Heart right ventricle (tissue), 16 donors: ENCODE measurements around the gene KRT84. TPM values are rescaled to one million over a fixed set of nuclear protein-coding genes. Genes with fewer than 3 reads are reported as not detected.
A peak's percentile ranks its signal among the peaks of the same experiment; 100 is the strongest.

Experiments
- ATAC-seq, 8 donors: fragments of 200-7000 bp; cut with Tn5 transposase; one replicate each; pipeline ENCODE4 v1.9.1; 2020; ENCODE audit warnings: mild to moderate bottlenecking in 8 of 8, moderate library complexity in 8 of 8, moderate number of reproducible peaks in 1 of 8
- DNase-seq, 2 donors: peaks; one replicate each; pipeline ENCODE4 v3.0.0-alpha.2; 2020
- H3K27ac ChIP-seq, 10 donors: fragments of 200-600 bp; sonication (generic) in 2 of 10; one replicate each; pipeline versions ENCODE4 v1.5.0 to v1.8.0; 2020 to 2022; ENCODE audit warnings: mild to moderate bottlenecking in 3 of 10
- H3K27me3 ChIP-seq, 7 donors: fragments of 200-600 bp; one replicate each; pipeline ENCODE4 v1.8.0; 2021 to 2022; ENCODE audit warnings: mild to moderate bottlenecking in 2 of 7
- H3K36me3 ChIP-seq, 9 donors: fragments of 200-600 bp; sonication (generic) in 1 of 9; one replicate each; pipeline versions ENCODE4 v1.5.0 to v1.8.0; 2020 to 2022; ENCODE audit warnings: mild to moderate bottlenecking in 2 of 9
- H3K4me1 ChIP-seq, 9 donors: fragments of 200-600 bp; sonication (generic) in 1 of 9; one replicate each; pipeline versions ENCODE4 v1.5.0 to v1.8.0; 2020 to 2022; ENCODE audit warnings: mild to moderate bottlenecking in 4 of 9
- H3K4me3 ChIP-seq, 10 donors: fragments of 200-600 bp; sonication (generic) in 2 of 10; one replicate each; pipeline versions ENCODE4 v1.5.0 to v1.8.0; 2020 to 2022; ENCODE audit warnings: mild to moderate bottlenecking in 7 of 10, moderate library complexity in 2 of 10
- H3K9me3 ChIP-seq, 11 donors: fragments of 200-600 bp in 10 of 11; sonication (generic) in 2 of 11; one replicate each; pipeline versions ENCODE4 v1.5.0 to v1.8.0; 2013 to 2022; ENCODE audit warnings: mild to moderate bottlenecking in 2 of 11, control low read depth in 1 of 11, moderate library complexity in 1 of 11
- CTCF ChIP-seq, 9 donors: fragments of 200-600 bp; sonication (generic) in 2 of 9; IDR thresholded peaks; one replicate each; pipeline versions ENCODE4 v1.5.0 to v1.8.0; 2021 to 2022; ENCODE audit warnings: antibody characterized with exemption in 9 of 9, mild to moderate bottlenecking in 5 of 9, moderate library complexity in 1 of 9
- WGBS, 2 donors: extraction: QIAGEN DNeasy Blood & Tissue Kit; methylation state at CpG; one replicate each; pipeline ENCODE4 v1.1.7; 2013; ENCODE audit warnings: inconsistent platforms in 1 of 2; 5-methylcytosine and 5-hydroxymethylcytosine counted together
- intact Hi-C, 10 donors: fragments of 100-400 bp; cut with DNase I; formaldehyde crosslinking; loops; one replicate each; pipeline versions ENCODE4 v1.11.1 to v1.14.2; 2022
- polyA plus RNA-seq, 2 donors: library from polyadenylated mRNA; stranded (reverse); fragments of 200-250 nt; gene quantifications; one replicate each; pipeline ENCODE4 v1.2.3, GENCODE V29; 2013
- total RNA-seq, 10 donors: library from RNA; stranded (reverse); fragmentation: NEBNext Ultra II Directional in 3 of 10; extraction: Animal tissue kit (Norgen Biotek cat#: 25700) in 3 of 10; gene quantifications; one replicate each; pipeline versions ENCODE4 v1.2.1 to v1.2.4, GENCODE V29; 2021 to 2023
- donor health status: Arrhythmogenic right ventricular cardiomyopathy.
- donor health status: ischemic (EF 13 %, LVEDD 7.1; RV severe dilation, severe dysfunction).
- donor health status: healthy with polysubstance abuse.
- donor health status: DM: no; HTN: yes; CAD: no.
- donor health status: DM: no; HTN: no; CAD: no.
- donor health status: ischemic (EF 25% LVEDD 6.9; RV normal size, moderate dysfunction).
- donor health status: ischemic (EF 25% LVEDD 5.7; RV mildly dilated, moderate dysfunction).
- donor health status: healthy.
- donor health status: DM: yes; HTN: yes; CAD: no.
- donor health status: Ischemic cardiomyopathy.
- donor health status: ischemic (EF 35%, LVEDD 5.7; RV mildly dilated, moderate dysfunction).
- donor health status: nonischemic (EF 11% LVEDD 7.7; RV severe dilation, severe dysfunction).
- donor health status: DM: yes; HTN: yes; CAD: no.
- donor health status: PGD.
- donor health status: ischemic (EF 29% LVEDD 5.4; RV normal size, mild dysfunction).
- donor health status: nonischemic (EF 23%, LVEDD 6.1; RV moderate dilation, normal function).

Gene KRT84
- total and polyA plus RNA-seq, 12 donors: not detected

DNA sequence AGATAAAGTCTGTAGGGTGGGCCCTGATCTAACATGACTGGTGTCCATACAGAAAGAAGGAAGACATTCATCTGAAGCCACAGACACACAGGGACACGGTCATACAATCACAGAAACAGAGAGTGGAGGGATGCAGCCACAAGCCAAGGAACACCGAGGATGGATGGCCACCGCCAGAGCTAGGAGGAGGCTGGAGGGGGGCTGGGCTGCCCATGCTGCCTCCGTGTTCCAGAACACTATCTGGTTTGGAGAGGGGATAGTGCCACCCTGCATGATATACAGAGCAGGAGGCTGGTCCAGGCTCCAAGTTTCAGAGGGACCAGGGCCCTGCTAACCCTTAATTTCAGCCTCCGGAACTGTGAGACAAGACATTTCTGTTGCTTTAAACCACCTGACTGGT lies 40.0 kb upstream of the KRT84 start:
- Histone ChIP-seq H3K36me3 (no peaks in the 10 kb centered on the region), H3K4me1 (peaks cover 0 to 8% (median 0%) of the 10 kb centered on the region in 9 donors), H3K27me3 (peaks cover 0 to 28% (median 11%) of the 10 kb centered on the region in 7 donors), H3K27ac (no peak overlapping the region), H3K4me3 (no peak overlapping the region), H3K9me3 (no peaks in the 10 kb centered on the region)
- WGBS, 2 donors: 85 to 86% methylated on average over 5 of the region's 5 CpGs
- no peak for TF ChIP-seq CTCF (IDR thresholded peaks at IDR 0.05)
- intact Hi-C loops: no loop called here
- DNase-seq (no peak), ATAC-seq (no peak)

DNA sequence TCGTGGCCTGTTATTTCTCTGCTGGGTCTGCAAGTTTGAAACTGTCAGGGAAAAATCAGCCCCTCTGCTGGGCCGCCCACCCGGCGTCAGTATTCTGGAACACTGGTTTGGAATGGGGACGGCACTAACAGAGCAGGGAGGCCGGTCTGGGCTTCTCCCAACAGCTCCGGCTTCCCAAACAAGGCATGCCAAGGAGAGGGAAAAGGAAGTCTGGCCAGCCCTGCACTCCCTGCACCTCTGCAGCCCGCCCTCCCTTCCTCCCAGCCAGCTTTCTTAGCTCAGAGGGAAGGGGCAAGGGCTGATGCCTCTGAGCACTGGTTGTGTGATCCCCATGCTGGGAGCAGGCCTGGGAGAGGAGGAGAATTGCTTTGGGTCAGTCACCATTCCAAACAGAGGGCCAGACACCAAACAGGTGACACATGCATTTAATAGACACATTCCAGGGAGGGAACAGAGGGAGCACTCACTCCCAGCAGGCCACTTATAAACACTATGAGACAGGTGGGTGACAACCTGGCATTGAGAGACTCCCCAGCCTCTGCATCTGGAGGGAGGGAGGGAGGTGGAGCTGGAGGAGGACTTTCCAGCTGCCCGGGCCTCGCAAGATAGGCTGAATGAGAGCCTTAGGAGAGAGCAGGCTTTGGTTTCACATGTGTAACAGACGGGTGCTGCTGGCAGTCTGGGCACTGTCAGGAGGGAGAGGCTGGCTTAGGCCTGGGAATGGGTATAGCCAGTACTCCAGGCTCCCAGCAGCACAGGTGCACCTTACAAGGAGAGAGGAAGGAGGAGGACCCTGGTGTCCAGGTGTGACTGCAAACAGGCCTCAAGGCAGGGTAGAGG lies 38.4 kb upstream of the KRT84 start:
- ATAC-seq (peak in 7 of 8 donors; percentile 29 to 59 (median 33)), DNase-seq (no peak)
- H3K36me3 ChIP-seq: no peaks in the 10 kb centered on the region
- 52 to 53% methylated on average over 11 of the region's 11 CpGs for WGBS, 2 donors
- H3K27ac ChIP-seq: peak overlapping the region in 1 of 10 donors; percentile 9
- H3K9me3 ChIP-seq: no peaks in the 10 kb centered on the region
- no peak for TF ChIP-seq CTCF (IDR thresholded peaks at IDR 0.05)
- H3K4me1 ChIP-seq: peaks cover 0 to 8% (median 0%) of the 10 kb centered on the region in 9 donors
- H3K4me3 ChIP-seq: no peak overlapping the region
- intact Hi-C loops: no loop called here
- peaks cover 0 to 23% (median 10%) of the 10 kb centered on the region in 7 donors for H3K27me3 ChIP-seq

DNA sequence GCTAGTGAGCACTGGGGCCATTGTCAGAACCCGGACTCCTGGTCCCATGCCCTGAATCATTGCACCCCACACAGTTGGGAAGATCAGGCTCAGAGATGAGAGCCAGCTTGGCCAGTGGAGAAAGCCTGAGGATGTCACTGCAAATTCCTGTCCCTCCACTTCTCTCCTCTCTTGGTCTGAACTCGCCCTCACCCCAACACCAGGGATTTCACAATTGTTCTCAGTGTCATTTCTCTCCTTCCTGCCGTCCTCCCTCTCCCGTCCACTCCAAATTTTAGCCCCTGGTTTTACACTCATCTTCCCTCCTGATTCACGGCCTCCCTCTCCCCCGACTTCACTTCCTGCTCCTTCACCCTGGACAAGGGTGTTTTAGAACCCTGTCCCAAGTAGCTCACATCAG lies 37.6 kb upstream of the KRT84 start:
- 60 to 68% methylated on average over 6 of the region's 6 CpGs for WGBS, 2 donors
- TF ChIP-seq CTCF (IDR thresholded peaks at IDR 0.05): no peak
- Histone ChIP-seq H3K36me3 (no peaks in the 10 kb centered on the region), H3K27me3 (peaks cover 0 to 16% (median 10%) of the 10 kb centered on the region in 7 donors), H3K9me3 (no peaks in the 10 kb centered on the region), H3K27ac (peak overlapping the region in 1 of 10 donors; percentile 9), H3K4me3 (no peak overlapping the region), H3K4me1 (peaks cover 0 to 8% (median 0%) of the 10 kb centered on the region in 9 donors)
- ATAC-seq: peak in 1 of 8 donors; percentile 27
- no peak for DNase-seq
- intact Hi-C loops: no loop called here

DNA sequence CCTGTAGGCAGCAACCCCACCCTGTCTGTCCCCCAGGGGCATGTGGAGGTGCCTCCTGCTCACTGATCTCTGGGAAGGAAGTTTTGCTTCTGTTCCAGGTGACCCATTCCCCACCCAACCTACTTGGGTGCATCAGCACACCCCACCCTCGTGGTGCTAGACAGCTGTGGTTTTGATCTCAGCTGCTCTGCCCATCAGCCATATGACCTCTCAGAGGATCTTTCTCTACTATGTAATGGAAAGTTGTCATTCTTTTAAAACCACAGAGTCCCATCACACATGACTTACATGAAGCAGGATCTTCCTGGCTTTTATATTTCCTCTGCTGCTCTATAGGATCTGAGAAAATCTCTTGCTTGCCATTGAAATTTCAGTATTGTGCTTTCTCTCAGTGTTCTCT lies 34.2 kb upstream of the KRT84 start:
- intact Hi-C loops: no loop called here
- Histone ChIP-seq H3K4me1 (peaks cover 0 to 27% (median 9%) of the 10 kb centered on the region in 9 donors), H3K27ac (no peak overlapping the region), H3K36me3 (no peaks in the 10 kb centered on the region), H3K4me3 (no peak overlapping the region), H3K27me3 (peaks cover 0 to 20% (median 10%) of the 10 kb centered on the region in 7 donors), H3K9me3 (no peaks in the 10 kb centered on the region)
- ATAC-seq (no peak), DNase-seq (no peak)
- TF ChIP-seq CTCF (IDR thresholded peaks at IDR 0.05): no peak
- 67 to 68% methylated on average over 1 of the region's 1 CpG for WGBS, 2 donors
